ENCODE measurements around the gene CCSER1.
"Not testable (repeated sequence)": the region's sequence is repeated elsewhere in the genome, so short reads cannot be mapped to it uniquely, and the experiment has no call there.

CCSER1 gene

GRCh38 chr4:91601401-91601800 is 1474.2 kb downstream of the CCSER1 start:
- H3K36me3 ChIP-seq (replicated peaks) = no peaks in the 10 kb centered on the region
- no peak overlapping the region for H3K4me3 ChIP-seq (ENCODE audit: low read depth, low read length)
- no peak overlapping the region for H3K27ac ChIP-seq
- no peak for TF ChIP-seq CTCF (IDR thresholded peaks at IDR 0.05; ENCODE audit: low read depth, low read length, missing control alignments)
- in situ Hi-C loops (cut with HindIII; ENCODE audit: low pct_ligation_motif_present, low sequenced_read_pairs) = no loop called here
- DNase-seq = no peak
- no peaks in the 10 kb centered on the region for H3K27me3 ChIP-seq (replicated peaks)

- Histone ChIP-seq H3K4me3 (ENCODE audit: low read depth, low read length) (no peak overlapping the region), H3K27ac (no peak overlapping the region), H3K27me3 (replicated peaks) (no peaks in the 10 kb centered on the region), H3K36me3 (replicated peaks) (no peaks in the 10 kb centered on the region)
- in situ Hi-C loops (cut with HindIII; ENCODE audit: low pct_ligation_motif_present, low sequenced_read_pairs) = no loop called here
- DNase-seq = no peak
- TF ChIP-seq CTCF (IDR thresholded peaks at IDR 0.05; ENCODE audit: low read depth, low read length, missing control alignments) = no peak
Measured at GRCh38 chr4:91611782-91612181, 1484.6 kb downstream of the CCSER1 start.

GRCh38 chr4:91620952-91621351 is 1493.8 kb downstream of the CCSER1 start:
- TF ChIP-seq CTCF (IDR thresholded peaks at IDR 0.05; ENCODE audit: low read depth, low read length, missing control alignments) = no peak
- Histone ChIP-seq H3K36me3 (replicated peaks) (no peaks in the 10 kb centered on the region), H3K27ac (no peak overlapping the region), H3K27me3 (replicated peaks) (no peaks in the 10 kb centered on the region), H3K4me3 (ENCODE audit: low read depth, low read length) (no peak overlapping the region)
- in situ Hi-C loops (cut with HindIII; ENCODE audit: low pct_ligation_motif_present, low sequenced_read_pairs) = no loop called here
- DNase-seq = no peak

- Histone ChIP-seq H3K27me3 (replicated peaks) (no peaks in the 10 kb centered on the region), H3K27ac (no peak overlapping the region), H3K4me3 (ENCODE audit: low read depth, low read length) (no peak overlapping the region), H3K36me3 (replicated peaks) (no peaks in the 10 kb centered on the region)
- no peak for DNase-seq
- TF ChIP-seq CTCF (IDR thresholded peaks at IDR 0.05; ENCODE audit: low read depth, low read length, missing control alignments) = no peak
- in situ Hi-C loops (cut with HindIII; ENCODE audit: low pct_ligation_motif_present, low sequenced_read_pairs) = no loop called here
Measured at GRCh38 chr4:91621446-91621845, 1494.3 kb downstream of the CCSER1 start.

- no peak for TF ChIP-seq CTCF (IDR thresholded peaks at IDR 0.05; ENCODE audit: low read depth, low read length, missing control alignments)
- Histone ChIP-seq H3K4me3 (ENCODE audit: low read depth, low read length) (no peak overlapping the region), H3K27me3 (replicated peaks) (no peaks in the 10 kb centered on the region), H3K36me3 (replicated peaks) (no peaks in the 10 kb centered on the region), H3K27ac (no peak overlapping the region)
- in situ Hi-C loops (cut with HindIII; ENCODE audit: low pct_ligation_motif_present, low sequenced_read_pairs) = no loop called here
- no peak for DNase-seq
Measured at GRCh38 chr4:91622925-91623602, 1495.9 kb downstream of the CCSER1 start.

GRCh38 chr4:91623603-91623967 is 1496.4 kb downstream of the CCSER1 start:
- in situ Hi-C loops (cut with HindIII; ENCODE audit: low pct_ligation_motif_present, low sequenced_read_pairs) = not testable (repeated sequence)

More at GRCh38 chr4:91623603-91623967, 1496.4 kb downstream of the CCSER1 start:
- not testable (repeated sequence) for H3K27me3 ChIP-seq (replicated peaks); H3K4me3 ChIP-seq (ENCODE audit: low read depth, low read length); H3K36me3 ChIP-seq (replicated peaks); H3K27ac ChIP-seq; DNase-seq

All from brain microvascular endothelial cell (primary cell).